ENCODE measurements around the gene WNT1. TPM values are rescaled to one million over a fixed set of nuclear protein-coding genes. Genes with fewer than 3 reads are reported as not detected.

WNT1 gene
- total RNA-seq, 1 experiment from 2014 or later = not detected

DNA sequence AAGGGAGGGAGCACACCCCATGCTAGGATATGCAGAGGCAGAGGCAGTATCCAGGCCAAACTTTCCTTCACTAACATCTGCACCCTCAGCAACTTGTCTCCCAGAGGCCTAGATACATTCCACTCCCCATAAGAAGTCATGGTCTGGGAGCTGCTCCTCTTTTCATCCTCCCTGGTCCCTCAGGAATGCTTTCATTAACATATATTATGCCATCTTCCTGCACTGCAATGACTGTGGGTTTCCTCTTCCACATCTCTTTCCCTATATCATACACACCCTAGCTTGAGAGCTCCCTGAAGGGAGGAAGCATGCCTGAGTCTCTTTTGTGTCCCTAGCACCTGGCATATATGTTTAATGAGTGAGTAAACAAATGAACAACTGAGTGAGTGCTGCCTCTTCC, 12.4 kb downstream of the WNT1 start:
- Histone ChIP-seq H3K4me1 (ENCODE audit: insufficient read depth, low read length, poor library complexity, severe bottlenecking) (peaks cover 13% of the 10 kb centered on the region), H3K4me3 (ENCODE audit: low read depth, low read length, poor library complexity, severe bottlenecking) (no peak overlapping the region), H3K36me3 (ENCODE audit: insufficient read depth, low read length, poor library complexity, severe bottlenecking) (no peaks in the 10 kb centered on the region), H3K9me3 (ENCODE audit: low read depth, low read length, poor library complexity, severe bottlenecking) (no peaks in the 10 kb centered on the region), H3K27ac (ENCODE audit: low read depth, low read length, poor library complexity, severe bottlenecking) (no peak overlapping the region), H3K27me3 (replicated peaks; ENCODE audit: insufficient read depth, low read depth, low read length, poor library complexity) (no peaks in the 10 kb centered on the region)
- TF ChIP-seq, protein P1, sequence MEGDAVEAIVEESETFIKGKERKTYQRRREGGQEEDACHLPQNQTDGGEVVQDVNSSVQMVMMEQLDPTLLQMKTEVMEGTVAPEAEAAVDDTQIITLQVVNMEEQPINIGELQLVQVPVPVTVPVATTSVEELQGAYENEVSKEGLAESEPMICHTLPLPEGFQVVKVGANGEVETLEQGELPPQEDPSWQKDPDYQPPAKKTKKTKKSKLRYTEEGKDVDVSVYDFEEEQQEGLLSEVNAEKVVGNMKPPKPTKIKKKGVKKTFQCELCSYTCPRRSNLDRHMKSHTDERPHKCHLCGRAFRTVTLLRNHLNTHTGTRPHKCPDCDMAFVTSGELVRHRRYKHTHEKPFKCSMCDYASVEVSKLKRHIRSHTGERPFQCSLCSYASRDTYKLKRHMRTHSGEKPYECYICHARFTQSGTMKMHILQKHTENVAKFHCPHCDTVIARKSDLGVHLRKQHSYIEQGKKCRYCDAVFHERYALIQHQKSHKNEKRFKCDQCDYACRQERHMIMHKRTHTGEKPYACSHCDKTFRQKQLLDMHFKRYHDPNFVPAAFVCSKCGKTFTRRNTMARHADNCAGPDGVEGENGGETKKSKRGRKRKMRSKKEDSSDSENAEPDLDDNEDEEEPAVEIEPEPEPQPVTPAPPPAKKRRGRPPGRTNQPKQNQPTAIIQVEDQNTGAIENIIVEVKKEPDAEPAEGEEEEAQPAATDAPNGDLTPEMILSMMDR (conservative IDR thresholded peaks at IDR 0.05; ENCODE audit: low read depth, low read length) = no peak
- TF ChIP-seq EZH2 (IDR thresholded peaks at IDR 0.05; ENCODE audit: borderline replicate concordance, low read depth, low read length, poor library complexity, severe bottlenecking) = no peak
- intact Hi-C loops (cut with micrococcal nuclease; ENCODE audit: unreplicated experiment) = no loop called here
- DNase-seq (ENCODE audit: low spot score) = no peak
- no TSS peak for BruUV-seq (replicated peaks)
- POLR2A ChIA-PET (ENCODE audit: low non-redundant PET) = no interaction called here
- CTCF ChIA-PET = no interaction called here

DNA sequence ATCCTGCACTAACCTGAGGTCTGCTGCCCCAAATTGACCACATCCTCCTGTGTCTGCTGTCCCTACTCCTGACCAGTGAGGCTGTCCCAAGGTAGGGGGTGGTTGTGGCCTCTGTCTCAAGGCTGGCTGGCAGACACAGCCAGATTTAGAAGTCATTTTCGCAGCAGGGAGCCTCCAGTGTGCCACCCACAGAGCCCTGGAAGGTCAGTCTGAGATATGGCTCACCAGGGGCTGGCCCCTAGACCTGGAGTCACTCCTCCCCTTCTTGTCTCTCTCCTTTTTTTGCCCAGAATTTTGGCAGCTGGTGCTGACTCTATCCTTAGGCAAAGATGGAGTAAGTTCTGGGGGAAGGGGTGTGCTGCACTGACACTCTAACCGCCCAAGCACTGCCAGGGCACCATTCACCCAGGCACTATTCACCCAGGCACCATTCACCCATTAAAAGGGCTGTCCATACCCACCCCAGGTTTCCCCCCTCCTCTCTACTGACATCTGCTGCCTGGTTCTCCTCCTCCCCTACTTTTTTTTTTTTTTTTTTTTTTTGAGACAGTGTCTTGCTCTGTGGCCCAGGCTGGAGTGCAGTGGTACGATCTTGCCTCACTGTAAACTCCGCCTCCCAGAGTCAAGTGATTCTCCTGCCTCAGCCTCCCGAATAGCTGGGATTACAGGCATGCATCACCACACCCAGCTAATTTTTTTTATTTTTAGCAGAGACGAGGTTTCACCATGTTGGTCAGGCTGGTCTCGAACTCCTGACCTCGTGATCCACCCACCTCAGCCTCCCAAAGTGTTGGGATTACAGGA, 13.3 kb downstream of the WNT1 start:
- Histone ChIP-seq H3K4me1 (ENCODE audit: insufficient read depth, low read length, poor library complexity, severe bottlenecking) (peaks cover 7% of the 10 kb centered on the region), H3K4me3 (ENCODE audit: low read depth, low read length, poor library complexity, severe bottlenecking) (no peak overlapping the region), H3K27me3 (replicated peaks; ENCODE audit: insufficient read depth, low read depth, low read length, poor library complexity) (no peaks in the 10 kb centered on the region), H3K27ac (ENCODE audit: low read depth, low read length, poor library complexity, severe bottlenecking) (no peak overlapping the region), H3K36me3 (ENCODE audit: insufficient read depth, low read length, poor library complexity, severe bottlenecking) (no peaks in the 10 kb centered on the region), H3K9me3 (ENCODE audit: low read depth, low read length, poor library complexity, severe bottlenecking) (no peaks in the 10 kb centered on the region)
- no TSS peak for BruUV-seq (replicated peaks)
- ChIA-PET CTCF (interaction anchor here (0.6 to 0.7 kb wide), 3 partner anchors 23 to 277 kb away, joined by 5 to 14 read pairs (median 5); no protein-coding TSS in a partner anchor), POLR2A (ENCODE audit: low non-redundant PET) (no interaction called here)
- DNase-seq (ENCODE audit: low spot score) = no peak
- no peak for TF ChIP-seq EZH2 (IDR thresholded peaks at IDR 0.05; ENCODE audit: borderline replicate concordance, low read depth, low read length, poor library complexity, severe bottlenecking)
- TF ChIP-seq, protein P1 (conservative IDR thresholded peaks at IDR 0.05; ENCODE audit: low read depth, low read length) = no peak
- intact Hi-C loops (cut with micrococcal nuclease; ENCODE audit: unreplicated experiment) = no loop called here

DNA sequence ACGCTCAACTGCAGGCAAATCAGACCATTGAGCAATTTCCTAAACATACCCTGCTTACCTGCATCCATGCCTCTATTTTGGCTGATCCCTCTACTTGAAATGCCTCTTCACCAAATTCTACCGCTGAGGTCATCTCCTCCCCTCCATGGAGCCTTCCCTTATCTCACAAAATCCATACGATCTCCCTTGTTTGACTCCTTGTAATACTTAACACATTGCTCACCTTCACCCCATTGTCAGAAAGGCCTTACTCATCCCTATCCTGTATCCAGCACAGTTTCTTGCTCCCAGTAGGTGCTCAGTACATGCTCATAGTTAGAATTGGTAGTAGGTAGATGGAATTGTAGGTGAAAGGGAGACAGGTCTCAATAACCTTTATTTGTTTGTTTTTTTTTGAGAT, 15.7 kb downstream of the WNT1 start:
- no TSS peak for BruUV-seq (replicated peaks)
- TF ChIP-seq, protein P1 (conservative IDR thresholded peaks at IDR 0.05; ENCODE audit: low read depth, low read length) = no peak
- TF ChIP-seq EZH2 (IDR thresholded peaks at IDR 0.05; ENCODE audit: borderline replicate concordance, low read depth, low read length, poor library complexity, severe bottlenecking) = no peak
- Histone ChIP-seq H3K9me3 (ENCODE audit: low read depth, low read length, poor library complexity, severe bottlenecking) (no peaks in the 10 kb centered on the region), H3K4me3 (ENCODE audit: low read depth, low read length, poor library complexity, severe bottlenecking) (no peak overlapping the region), H3K36me3 (ENCODE audit: insufficient read depth, low read length, poor library complexity, severe bottlenecking) (no peaks in the 10 kb centered on the region), H3K27ac (ENCODE audit: low read depth, low read length, poor library complexity, severe bottlenecking) (no peak overlapping the region), H3K27me3 (replicated peaks; ENCODE audit: insufficient read depth, low read depth, low read length, poor library complexity) (peaks cover 5% of the 10 kb centered on the region), H3K4me1 (ENCODE audit: insufficient read depth, low read length, poor library complexity, severe bottlenecking) (peaks cover 19% of the 10 kb centered on the region)
- ChIA-PET POLR2A (ENCODE audit: low non-redundant PET) (no interaction called here), CTCF (no interaction called here)
- no peak for DNase-seq (ENCODE audit: low spot score)
- intact Hi-C loops (cut with micrococcal nuclease; ENCODE audit: unreplicated experiment) = no loop called here

All from A673 (cell line).